Measurements from ENCODE around the gene DBNDD1. TPM values are rescaled to one million over a fixed set of nuclear protein-coding genes. Genes with fewer than 3 reads are reported as not detected.
"Not testable (repeated sequence)": the region's sequence is repeated elsewhere in the genome, so short reads cannot be mapped to it uniquely, and the experiment has no call there.

DBNDD1 gene
- total RNA-seq, 2 donors from 2014 or later, result 5.3 to 7.7 TPM

GRCh38 chr16:90008708-90009145, 10.5 kb downstream of the DBNDD1 start:
- intact Hi-C loops (cut with DNase I), result no loop called here
- no peak for TF ChIP-seq CTCF (IDR thresholded peaks at IDR 0.05)
- no peak for TF ChIP-seq POLR2A (IDR thresholded peaks at IDR 0.05)
- TF ChIP-seq POLR2AphosphoS5 (IDR thresholded peaks at IDR 0.05), result no peak
- Histone ChIP-seq H3K4me3 (no peak overlapping the region), H3K27ac (no peak overlapping the region), H3K4me1 (replicated peaks) (no peaks in the 10 kb centered on the region), H3K9me3 (no peaks in the 10 kb centered on the region), H3K27me3 (replicated peaks; ENCODE audit: insufficient read depth) (no peaks in the 10 kb centered on the region), H3K36me3 (no peaks in the 10 kb centered on the region)
- DNase-seq (ENCODE audit: low spot score), result no peak
- 89% methylated on average over 13 of the region's 13 CpGs for WGBS

- H3K27me3 ChIP-seq (replicated peaks; ENCODE audit: insufficient read depth); intact Hi-C loops (cut with DNase I); H3K36me3 ChIP-seq; H3K4me3 ChIP-seq; DNase-seq (ENCODE audit: low spot score); H3K4me1 ChIP-seq (replicated peaks); H3K27ac ChIP-seq; H3K9me3 ChIP-seq: not testable (repeated sequence)
- WGBS, result 76% methylated on average over 13 of the region's 13 CpGs
These were observed 11.5 kb downstream of the DBNDD1 start for GRCh38 chr16:90007635-90008234.

GRCh38 chr16:90007015-90007414, 12.2 kb downstream of the DBNDD1 start:
- no peaks in the 10 kb centered on the region for H3K4me1 ChIP-seq (replicated peaks)
- no peak for DNase-seq (ENCODE audit: low spot score)
- H3K4me3 ChIP-seq, result no peak overlapping the region
- intact Hi-C loops (cut with DNase I), result no loop called here
- H3K36me3 ChIP-seq, result no peaks in the 10 kb centered on the region
- H3K9me3 ChIP-seq, result no peaks in the 10 kb centered on the region
- no peak overlapping the region for H3K27ac ChIP-seq
- 91% methylated on average over 7 of the region's 7 CpGs for WGBS
- no peak for TF ChIP-seq CTCF (IDR thresholded peaks at IDR 0.05)
- H3K27me3 ChIP-seq (replicated peaks; ENCODE audit: insufficient read depth), result no peaks in the 10 kb centered on the region

GRCh38 chr16:90005956-90006663, 13.1 kb downstream of the DBNDD1 start:
- intact Hi-C loops (cut with DNase I), result no loop called here
- Histone ChIP-seq H3K27me3 (replicated peaks; ENCODE audit: insufficient read depth) (no peaks in the 10 kb centered on the region), H3K9me3 (no peaks in the 10 kb centered on the region), H3K4me1 (replicated peaks) (no peaks in the 10 kb centered on the region), H3K36me3 (no peaks in the 10 kb centered on the region), H3K27ac (no peak overlapping the region), H3K4me3 (no peak overlapping the region)
- 94% methylated on average over 35 of the region's 37 CpGs for WGBS
- TF ChIP-seq CTCF (IDR thresholded peaks at IDR 0.05), result no peak
- no peak for TF ChIP-seq POLR2AphosphoS5 (IDR thresholded peaks at IDR 0.05)
- no peak for TF ChIP-seq POLR2A (IDR thresholded peaks at IDR 0.05)
- DNase-seq (ENCODE audit: low spot score), result no peak

- no peak overlapping the region for H3K27ac ChIP-seq
- H3K4me3 ChIP-seq, result no peak overlapping the region
- H3K36me3 ChIP-seq, result no peaks in the 10 kb centered on the region
- 77% methylated on average over 11 of the region's 11 CpGs for WGBS
- H3K4me1 ChIP-seq (replicated peaks), result no peaks in the 10 kb centered on the region
- intact Hi-C loops (cut with DNase I), result no loop called here
- no peak for TF ChIP-seq CTCF (IDR thresholded peaks at IDR 0.05)
- TF ChIP-seq POLR2AphosphoS5 (IDR thresholded peaks at IDR 0.05), result no peak
- TF ChIP-seq POLR2A (IDR thresholded peaks at IDR 0.05), result no peak
- no peak for DNase-seq (ENCODE audit: low spot score)
- H3K27me3 ChIP-seq (replicated peaks; ENCODE audit: insufficient read depth), result no peaks in the 10 kb centered on the region
- H3K9me3 ChIP-seq, result no peaks in the 10 kb centered on the region
These were observed 14.7 kb downstream of the DBNDD1 start for GRCh38 chr16:90004577-90004976.
